HG03457 (cell line): ENCODE data around the gene PLEKHA7.
"Not testable (repeated sequence)": the region's sequence is repeated elsewhere in the genome, so short reads cannot be mapped to it uniquely, and the experiment has no call there.

Source experiments
- ATAC-seq: cut with Tn5 transposase; IDR thresholded peaks from one replicate; pipeline ENCODE4 v1.9.1; 2021; ENCODE audit warnings: moderate number of reproducible peaks; ENCODE audit not compliant: unreplicated experiment

PLEKHA7 gene

GRCh38 chr11:16883174-16883573 lies 131.0 kb downstream of the PLEKHA7 start:
- ATAC-seq = no peak

- ATAC-seq = no peak
Measured at GRCh38 chr11:16881766-16882165, 132.4 kb downstream of the PLEKHA7 start.

- ATAC-seq = no peak
Measured at GRCh38 chr11:16881074-16881709, 133.0 kb downstream of the PLEKHA7 start.

GRCh38 chr11:16880184-16880801 lies 133.9 kb downstream of the PLEKHA7 start:
- ATAC-seq = no peak

GRCh38 chr11:16879690-16880089 lies 134.5 kb downstream of the PLEKHA7 start:
- ATAC-seq = no peak

- no peak for ATAC-seq
Measured at GRCh38 chr11:16876837-16877236, 137.4 kb downstream of the PLEKHA7 start.

GRCh38 chr11:16876053-16876752 lies 138.0 kb downstream of the PLEKHA7 start:
- ATAC-seq = no peak

- no peak for ATAC-seq
Measured at GRCh38 chr11:16874275-16874975, 139.8 kb downstream of the PLEKHA7 start.

- ATAC-seq = no peak
Measured at GRCh38 chr11:16873289-16873688, 140.9 kb downstream of the PLEKHA7 start.

- ATAC-seq = no peak
Measured at GRCh38 chr11:16871368-16871767, 142.8 kb downstream of the PLEKHA7 start.

GRCh38 chr11:16867097-16867496 lies 147.1 kb downstream of the PLEKHA7 start:
- ATAC-seq = no peak

- not testable (repeated sequence) for ATAC-seq
Measured at GRCh38 chr11:16864428-16864827, 149.8 kb downstream of the PLEKHA7 start.

- no peak for ATAC-seq
Measured at GRCh38 chr11:16863389-16863788, 150.8 kb downstream of the PLEKHA7 start.

- ATAC-seq = no peak
Measured at GRCh38 chr11:16862726-16863125, 151.5 kb downstream of the PLEKHA7 start.

GRCh38 chr11:16861862-16862261 lies 152.4 kb downstream of the PLEKHA7 start:
- no peak for ATAC-seq

- ATAC-seq = no peak
Measured at GRCh38 chr11:16860617-16861016, 153.6 kb downstream of the PLEKHA7 start.

- no peak for ATAC-seq
Measured at GRCh38 chr11:16859651-16860050, 154.6 kb downstream of the PLEKHA7 start.

- ATAC-seq = no peak
Measured at GRCh38 chr11:16857186-16857585, 157.0 kb downstream of the PLEKHA7 start.

- no peak for ATAC-seq
Measured at GRCh38 chr11:16856022-16856471, 158.2 kb downstream of the PLEKHA7 start.

GRCh38 chr11:16854979-16855378 lies 159.2 kb downstream of the PLEKHA7 start:
- no peak for ATAC-seq

GRCh38 chr11:16853859-16854258 lies 160.4 kb downstream of the PLEKHA7 start:
- ATAC-seq = no peak
